HTERT RPE-1 (cell line): ENCODE data around the gene SAMD1.
"Not testable (repeated sequence)": the region's sequence is repeated elsewhere in the genome, so short reads cannot be mapped to it uniquely, and the experiment has no call there.

Source experiments
- in situ Hi-C: fragments of 300-500 bp; cut with MboI; formaldehyde crosslinking; loops from 4 replicates; pipeline ENCODE4 v1.14.3; 2020; ENCODE audit warnings: low sequenced_read_pairs

The SAMD1 gene

DNA sequence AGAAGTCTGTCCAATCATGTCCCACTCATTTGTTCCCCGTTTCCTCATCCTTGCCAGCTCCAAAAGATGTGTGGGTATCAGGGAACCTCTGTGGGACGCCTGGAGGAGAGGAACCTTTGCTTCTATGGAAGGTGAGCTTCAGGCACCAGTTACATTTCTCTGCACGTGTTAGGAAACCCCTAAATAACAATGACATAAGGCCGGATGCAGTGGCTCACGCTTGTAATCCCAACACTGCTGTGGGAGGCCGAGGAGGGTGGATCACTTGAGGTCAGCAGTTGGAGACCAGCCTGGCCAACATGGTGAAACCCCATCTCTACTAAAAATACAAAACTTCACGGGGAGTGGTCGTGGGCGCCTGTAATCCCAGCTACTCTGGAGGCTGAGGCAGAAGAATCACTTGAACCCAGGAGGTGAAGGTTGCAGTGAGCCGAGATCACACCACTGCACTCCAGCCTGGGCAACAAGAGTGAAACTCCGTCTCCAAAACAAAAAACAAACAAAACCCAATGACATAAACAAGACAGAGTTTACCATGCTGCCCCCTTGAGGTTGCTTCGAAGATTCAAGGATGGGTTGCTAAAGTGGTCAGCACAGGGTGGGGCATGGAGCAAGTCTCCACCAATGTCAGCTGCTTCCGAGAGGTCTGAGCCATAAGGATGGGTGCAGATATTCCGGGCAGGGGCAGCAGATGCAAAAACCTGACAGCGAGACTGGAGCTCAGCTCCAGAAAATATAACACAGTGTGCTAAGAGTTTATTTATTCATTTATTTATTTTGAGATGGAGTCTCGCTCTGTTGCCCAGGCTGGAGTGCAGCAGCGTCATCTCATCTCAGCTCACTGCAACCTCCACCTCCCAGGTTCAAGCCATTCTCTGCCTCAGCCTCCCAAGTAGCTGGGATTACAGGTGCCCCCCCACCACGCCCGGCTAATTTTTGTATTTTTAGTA lies 47.6 kb downstream of the SAMD1 start:
- in situ Hi-C loops, result not testable (repeated sequence)

DNA sequence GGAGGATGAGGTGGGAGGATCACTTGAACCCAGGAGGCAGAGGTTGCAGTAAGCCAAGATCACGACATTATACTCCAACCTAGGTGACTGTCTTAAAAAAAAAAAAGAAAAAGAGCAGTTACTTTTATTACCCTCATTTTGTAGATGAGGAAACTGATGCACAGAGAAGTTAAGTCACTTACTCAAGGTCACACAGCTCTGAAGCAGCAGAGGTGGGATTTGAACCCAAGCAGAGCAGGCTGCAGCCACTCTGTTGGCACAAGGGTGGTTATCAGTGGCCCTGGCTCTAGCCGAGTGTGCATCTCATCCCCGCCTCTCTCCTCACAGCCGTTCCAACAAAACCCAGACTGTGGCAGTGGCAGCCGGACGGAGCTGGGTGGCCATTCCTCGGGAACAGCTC lies 51.4 kb downstream of the SAMD1 start:
- in situ Hi-C loops, result no loop called here
